ENCODE data around the gene ARMC7. TPM values are rescaled to one million over a fixed set of nuclear protein-coding genes. Genes with fewer than 3 reads are reported as not detected.

The ARMC7 gene
- total RNA-seq, 1 experiment from 2014 or later: 43.2 TPM

GRCh38 chr17:75097865-75098264, 11.9 kb upstream of the ARMC7 start:
- H3K4me1 ChIP-seq (ENCODE audit: control insufficient read depth in 1 of 2, insufficient read depth in 2 of 2, low read length in 2 of 2): peaks cover 40 to 50% of the 10 kb centered on the region in 2 experiments
- H2AFZ ChIP-seq (ENCODE audit: low read depth, low read length, poor library complexity, severe bottlenecking): no peak overlapping the region
- H3K27me3 ChIP-seq (ENCODE audit: insufficient read depth, low read length): no peaks in the 10 kb centered on the region
- no TSS peak for BruUV-seq (replicated peaks)
- H3K9me2 ChIP-seq (ENCODE audit: insufficient read depth): no peaks in the 10 kb centered on the region
- no peak overlapping the region for H3K4me3 ChIP-seq (replicated peaks in 1 of 2; ENCODE audit: low read depth in 1 of 2, low read length in 2 of 2)
- peaks cover 16% of the 10 kb centered on the region for H3K79me2 ChIP-seq (ENCODE audit: insufficient read depth, low read length)
- POLR2A ChIA-PET: interaction anchor here (2.8 kb wide), 1 partner anchor 11 kb away, joined by 15 read pairs; the partner anchor contains the start of gene SLC16A5
- no peak overlapping the region for H3K9ac ChIP-seq (ENCODE audit: low read length)
- no peaks in the 10 kb centered on the region for H3K9me3 ChIP-seq (ENCODE audit: control insufficient read depth in 1 of 2, insufficient read depth in 1 of 2, low read depth in 1 of 2, low read length in 2 of 2)
- H4K20me1 ChIP-seq (ENCODE audit: insufficient read depth): no peaks in the 10 kb centered on the region
- intact Hi-C loops (cut with micrococcal nuclease): no loop called here
- RAD21 ChIA-PET (ENCODE audit: low non-redundant PET in 1 of 2, low total read pairs in 2 of 2, uncharacterized antibody in 2 of 2, unreplicated experiment in 2 of 2): no interaction called here
- no peak for DNase-seq (ENCODE audit: low read depth, low spot score)
- H3K27ac ChIP-seq (ENCODE audit: low read depth, low read length): no peak overlapping the region
- no peak for ATAC-seq
- H3K4me2 ChIP-seq (ENCODE audit: low read length): no peak overlapping the region
- CTCF ChIA-PET: no interaction called here
- TF ChIP-seq EZH2 (IDR thresholded peaks at IDR 0.05) (no peak), POLR2A (IDR thresholded peaks at IDR 0.05; ENCODE audit: borderline replicate concordance, extremely low read depth, insufficient read depth, insufficient read length) (no peak), SIN3A (IDR thresholded peaks at IDR 0.05; ENCODE audit: low read depth) (no peak), REST (IDR thresholded peaks at IDR 0.05; ENCODE audit: low read depth) (no peak), EGR1 (IDR thresholded peaks at IDR 0.05; ENCODE audit: low read depth) (no peak), RAD21 (IDR thresholded peaks at IDR 0.05; ENCODE audit: low read depth) (no peak), ZNF274 (IDR thresholded peaks at IDR 0.05; ENCODE audit: low read depth, low read length) (no peak), ZFX (IDR thresholded peaks at IDR 0.05) (no peak)
- H3K36me3 ChIP-seq (ENCODE audit: control insufficient read depth in 1 of 2, insufficient read depth in 2 of 2, low read length in 2 of 2): peaks cover 18 to 34% of the 10 kb centered on the region in 2 experiments; a peak in 3 of 4 replicates

All from HCT116 (cell line).